Stomach (tissue), 9 donors: ENCODE results near the gene EVI2B. TPM values are rescaled to one million over a fixed set of nuclear protein-coding genes. Genes with fewer than 3 reads are reported as not detected.

Experiments used
- DNase-seq, 2 donors: peaks; one replicate each; pipeline versions ENCODE4 v3.0.0 to v3.0.0-alpha.2; 2013 to 2019
- H3K27ac ChIP-seq, 5 donors: fragments of 200-600 bp in 4 of 5; sonication (generic) in 4 of 5; one replicate each; pipeline ENCODE4 v1.5.1; 2013 to 2019; ENCODE audit warnings: mild to moderate bottlenecking in 1 of 5, moderate library complexity in 1 of 5
- H3K27me3 ChIP-seq, 3 donors: fragments of 200-600 bp; sonication (generic); one replicate each; pipeline ENCODE4 v1.5.1; 2017 to 2019; ENCODE audit warnings: mixed run types in 1 of 3
- H3K36me3 ChIP-seq, 4 donors: fragments of 200-600 bp; sonication (generic); 1 replicate in 3 of 4; 2 replicates in 1 of 4; pipeline ENCODE4 v1.5.1; 2016 to 2019
- H3K4me1 ChIP-seq, 4 donors: fragments of 200-600 bp; sonication (generic); one replicate each; pipeline ENCODE4 v1.5.1; 2016 to 2019
- H3K4me3 ChIP-seq, 4 donors: fragments of 200-600 bp; sonication (generic) in 3 of 4; one replicate each; pipeline ENCODE4 v1.5.1; 2016 to 2019; ENCODE audit warnings: mild to moderate bottlenecking in 1 of 4
- H3K9me3 ChIP-seq, 4 donors: fragments of 200-600 bp; sonication (generic); one replicate each; pipeline ENCODE4 v1.5.1; 2016 to 2019
- EP300 ChIP-seq: sonication (generic); formaldehyde crosslinking; IDR thresholded peaks from one replicate; pipeline ENCODE4 v1.6.1; 2017; ENCODE audit warnings: antibody characterized with exemption
- POLR2A ChIP-seq, 4 donors: fragments of 450-650 bp; IDR thresholded peaks; one replicate each; pipeline ENCODE4 v1.6.1; 2016; ENCODE audit warnings: antibody characterized with exemption in 4 of 4, control low read depth in 2 of 4, mild to moderate bottlenecking in 1 of 4, moderate library complexity in 1 of 4
- POLR2AphosphoS5 ChIP-seq, 3 donors: sonication (generic); formaldehyde crosslinking; IDR thresholded peaks; one replicate each; pipeline ENCODE4 v1.6.1; 2016; ENCODE audit warnings: antibody characterized with exemption in 3 of 3
- WGBS, 5 donors: extraction: QIAGEN DNeasy Blood & Tissue Kit in 3 of 5; methylation state at CpG; one replicate each; pipeline versions ENCODE4 v1.1.5 to v1.1.7; 2013 to 2018; 5-methylcytosine and 5-hydroxymethylcytosine counted together
- intact Hi-C: fragments of 100-400 bp; cut with DNase I; formaldehyde crosslinking; loops from one replicate; pipeline ENCODE4 v1.15.1; 2023; ENCODE audit warnings: low total_unique reads
- polyA plus RNA-seq, 3 donors: library from polyadenylated mRNA; stranded (reverse); fragments of 200-250 nt; gene quantifications; one replicate each; pipeline ENCODE4 v1.2.3, GENCODE V29; 2013
- total RNA-seq, 5 donors: library from RNA; depleted of rRNA; stranded (reverse); fragments of >200 nt; gene quantifications; one replicate each; pipeline versions ENCODE4 v1.1.0 to v1.2.3, GENCODE V29; 2014 to 2016
- TF ChIP-seq, protein P1 (sequence below), 7 experiments: fragments of 450-650 bp in 4 of 7; fragments of 200-600 bp in 3 of 7; sonication (generic) in 3 of 7; IDR thresholded peaks; one replicate each; pipeline ENCODE4 v1.5.1; 2016 to 2019; ENCODE audit warnings: antibody characterized with exemption in 7 of 7, control low read depth in 2 of 7, mild to moderate bottlenecking in 1 of 7
- donor health status: healthy with polysubstance abuse.
- donor health status: Bipolar disorder and iron deficiency.
- donor health status: healthy.

EVI2B gene
- total and polyA plus RNA-seq, 8 donors: 1.5 to 21.3 (median 6.1) TPM

DNA sequence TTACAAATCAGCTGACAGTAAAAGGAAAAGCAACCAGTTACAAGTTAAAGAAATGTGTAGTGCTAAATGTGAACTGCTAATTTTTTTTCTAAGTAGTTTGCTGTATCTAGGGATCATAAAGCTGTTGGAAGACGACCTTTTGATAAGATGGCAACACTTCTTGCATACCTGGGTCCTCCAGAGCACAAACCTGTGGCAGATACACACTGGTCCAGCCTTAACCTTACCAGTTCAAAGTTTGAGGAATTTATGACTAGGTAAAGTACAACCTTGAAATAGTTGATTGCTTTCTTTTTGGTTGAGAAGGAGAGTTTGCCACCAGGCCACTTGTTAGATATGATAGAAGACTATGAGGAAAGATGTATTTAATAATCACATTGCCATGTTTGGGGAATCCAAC is 52.3 kb downstream of the EVI2B start:
- Histone ChIP-seq H3K4me1 (no peaks in the 10 kb centered on the region), H3K27me3 (no peaks in the 10 kb centered on the region), H3K9me3 (no peaks in the 10 kb centered on the region), H3K36me3 (peaks cover 0 to 65% (median 56%) of the 10 kb centered on the region in 4 donors), H3K4me3 (no peak overlapping the region), H3K27ac (no peak overlapping the region)
- 40 to 61% (median 56%) methylated on average over 1 of the region's 1 CpG for WGBS, 5 donors
- TF ChIP-seq POLR2AphosphoS5 (IDR thresholded peaks at IDR 0.05) (no peak), POLR2A (IDR thresholded peaks at IDR 0.05) (no peak), EP300 (no peak)
- TF ChIP-seq, protein P1, sequence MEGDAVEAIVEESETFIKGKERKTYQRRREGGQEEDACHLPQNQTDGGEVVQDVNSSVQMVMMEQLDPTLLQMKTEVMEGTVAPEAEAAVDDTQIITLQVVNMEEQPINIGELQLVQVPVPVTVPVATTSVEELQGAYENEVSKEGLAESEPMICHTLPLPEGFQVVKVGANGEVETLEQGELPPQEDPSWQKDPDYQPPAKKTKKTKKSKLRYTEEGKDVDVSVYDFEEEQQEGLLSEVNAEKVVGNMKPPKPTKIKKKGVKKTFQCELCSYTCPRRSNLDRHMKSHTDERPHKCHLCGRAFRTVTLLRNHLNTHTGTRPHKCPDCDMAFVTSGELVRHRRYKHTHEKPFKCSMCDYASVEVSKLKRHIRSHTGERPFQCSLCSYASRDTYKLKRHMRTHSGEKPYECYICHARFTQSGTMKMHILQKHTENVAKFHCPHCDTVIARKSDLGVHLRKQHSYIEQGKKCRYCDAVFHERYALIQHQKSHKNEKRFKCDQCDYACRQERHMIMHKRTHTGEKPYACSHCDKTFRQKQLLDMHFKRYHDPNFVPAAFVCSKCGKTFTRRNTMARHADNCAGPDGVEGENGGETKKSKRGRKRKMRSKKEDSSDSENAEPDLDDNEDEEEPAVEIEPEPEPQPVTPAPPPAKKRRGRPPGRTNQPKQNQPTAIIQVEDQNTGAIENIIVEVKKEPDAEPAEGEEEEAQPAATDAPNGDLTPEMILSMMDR (IDR thresholded peaks at IDR 0.05): no peak
- intact Hi-C loops: no loop called here
- no peak for DNase-seq

GRCh38 chr17:31260151-31260550 is 53.7 kb downstream of the EVI2B start:
- 91 to 93% (median 92%) methylated on average over 3 of the region's 3 CpGs for WGBS, 5 donors
- Histone ChIP-seq H3K4me1 (no peaks in the 10 kb centered on the region), H3K27ac (no peak overlapping the region), H3K4me3 (no peak overlapping the region), H3K9me3 (no peaks in the 10 kb centered on the region), H3K27me3 (no peaks in the 10 kb centered on the region), H3K36me3 (peaks cover 0 to 50% (median 41%) of the 10 kb centered on the region in 4 donors)
- no peak for DNase-seq
- TF ChIP-seq EP300 (no peak), POLR2A (IDR thresholded peaks at IDR 0.05) (no peak), POLR2AphosphoS5 (IDR thresholded peaks at IDR 0.05) (no peak)
- TF ChIP-seq, protein P1 (IDR thresholded peaks at IDR 0.05): no peak
- intact Hi-C loops: no loop called here

- Histone ChIP-seq H3K4me1 (no peaks in the 10 kb centered on the region), H3K27me3 (no peaks in the 10 kb centered on the region), H3K36me3 (peaks cover 0 to 44% (median 37%) of the 10 kb centered on the region in 4 donors), H3K9me3 (no peaks in the 10 kb centered on the region), H3K4me3 (no peak overlapping the region), H3K27ac (no peak overlapping the region)
- DNase-seq: no peak
- WGBS, 5 donors: 82 to 95% (median 88%) methylated on average over 3 of the region's 3 CpGs
- no peak for TF ChIP-seq POLR2AphosphoS5 (IDR thresholded peaks at IDR 0.05)
- TF ChIP-seq POLR2A (IDR thresholded peaks at IDR 0.05): no peak
- TF ChIP-seq EP300: no peak
- intact Hi-C loops: no loop called here
These were observed 56.9 kb downstream of the EVI2B start for GRCh38 chr17:31256936-31257335.

DNA sequence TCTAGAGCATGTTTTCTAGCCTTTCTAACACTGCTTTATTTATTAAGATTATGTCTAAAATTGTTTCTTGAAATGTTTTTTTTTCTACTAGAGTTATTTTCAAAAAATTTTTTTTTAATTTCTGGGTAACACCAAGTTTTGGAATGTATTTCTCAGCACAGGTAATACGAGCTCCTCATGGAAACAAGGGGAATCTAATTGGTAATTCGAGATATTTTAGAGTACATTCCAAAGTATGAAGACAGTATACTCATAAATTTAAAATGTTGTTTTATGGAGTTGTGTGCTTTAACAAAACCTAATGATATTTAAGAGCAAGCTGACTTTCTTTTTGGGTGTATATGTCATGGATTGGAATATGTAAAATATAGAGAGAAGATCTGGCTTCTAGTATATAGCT is 59.2 kb downstream of the EVI2B start:
- 96 to 99% (median 97%) methylated on average over 2 of the region's 2 CpGs for WGBS, 5 donors
- H3K4me3 ChIP-seq: no peak overlapping the region

More for the DNA sequence above, 59.2 kb downstream of the EVI2B start:
- no peak for DNase-seq
- TF ChIP-seq POLR2AphosphoS5 (IDR thresholded peaks at IDR 0.05): no peak
- no peak for TF ChIP-seq EP300
- TF ChIP-seq POLR2A (IDR thresholded peaks at IDR 0.05): no peak
- TF ChIP-seq, protein P1 (IDR thresholded peaks at IDR 0.05): no peak
- Histone ChIP-seq H3K9me3 (no peaks in the 10 kb centered on the region), H3K36me3 (peaks cover 0 to 23% (median 17%) of the 10 kb centered on the region in 4 donors), H3K27ac (no peak overlapping the region), H3K4me1 (no peaks in the 10 kb centered on the region), H3K27me3 (no peaks in the 10 kb centered on the region)
- intact Hi-C loops: no loop called here

Other genes starting within 250 kb of the EVI2B start
- 100 to 1,000 TPM in 1 of 5 donors, 10 to 100 TPM in 4; 41.1 to 108 (median 74.1) TPM for gene NF1, start 219.1 kb downstream of the EVI2B start, total RNA-seq
- gene NF1, start 219.1 kb downstream of the EVI2B start, polyA plus RNA-seq: 1 to 10 TPM; 5.2 to 7.5 (median 5.7) TPM
- 1 to 10 TPM in 1 of 5 donors, not detected in 4; 1.5 TPM for gene OMG, start 16.8 kb downstream of the EVI2B start, total RNA-seq
- 1 to 10 TPM in 1 of 3 donors, under 1 TPM in 2; 0.50 to 5.7 (median 0.75) TPM for gene OMG, start 16.8 kb downstream of the EVI2B start, polyA plus RNA-seq
- 1 to 10 TPM in 2 of 5 donors, not detected in 3; 4.5 to 8.8 TPM for gene EVI2A, start 7.6 kb upstream of the EVI2B start, total RNA-seq
- 10 to 100 TPM in 1 of 3 donors, 1 to 10 TPM in 2; 4.4 to 14.5 (median 5.4) TPM for gene EVI2A, start 7.6 kb upstream of the EVI2B start, polyA plus RNA-seq
- 100 to 1,000 TPM in 1 of 5 donors, 10 to 100 TPM in 4; 11.6 to 121 (median 22.2) TPM for gene RAB11FIP4, start 77.6 kb upstream of the EVI2B start, total RNA-seq
- gene RAB11FIP4, start 77.6 kb upstream of the EVI2B start, polyA plus RNA-seq: 10 to 100 TPM in 1 of 3 donors, 1 to 10 TPM in 2; 4.7 to 11.6 (median 9.5) TPM